BE2C (cell line): Measurements from ENCODE around the gene CDK3.

ENCODE experiments used
- DNase-seq: peaks from one replicate; pipeline ENCODE4 v3.0.0-alpha.2; 2020
- H3K27me3 ChIP-seq: fragments of 250-450 bp; sonication (Bioruptor Pico); 2 replicates; pipeline ENCODE4 v1.5.1; 2020; ENCODE audit warnings: mild to moderate bottlenecking
- H3K36me3 ChIP-seq: fragments of 250-450 bp; sonication (Bioruptor Pico); 2 replicates; pipeline ENCODE4 v1.5.1; 2020; ENCODE audit warnings: mild to moderate bottlenecking
- H3K4me1 ChIP-seq: fragments of 250-450 bp; sonication (Bioruptor Pico); 2 replicates; pipeline ENCODE4 v1.5.1; 2020
- H3K4me3 ChIP-seq: 2 replicates; pipeline ENCODE4 v1.5.1; 2011; ENCODE audit warnings: low read depth, low read length
- H3K9me3 ChIP-seq: fragments of 250-450 bp; sonication (Bioruptor Pico); 2 replicates; pipeline ENCODE4 v1.5.1; 2020
- CTCF ChIP-seq: IDR thresholded peaks from 2 replicates; pipeline ENCODE4 v1.5.1; 2012; ENCODE audit warnings: mild to moderate bottlenecking, low read depth, low read length

CDK3 gene

GRCh38 chr17:76027159-76027839, 26.6 kb downstream of the CDK3 start, which contains the start of gene EVPL:
Gene EVPL (minus strand): TSS chr17:76027306. CDS start chr17:76027198, 108 bp downstream.
- no peak for DNase-seq
- no peak within 1 kb of the TSS for H3K4me3 ChIP-seq
- no peak for TF ChIP-seq CTCF
- H3K36me3 ChIP-seq, result no peaks in the 10 kb centered on the region
- no peaks in the 10 kb centered on the region for H3K27me3 ChIP-seq
- no peaks in the 10 kb centered on the region for H3K9me3 ChIP-seq
- H3K4me1 ChIP-seq, result peaks cover 3% of the 10 kb centered on the region

- no peaks in the 10 kb centered on the region for H3K27me3 ChIP-seq
- no peak overlapping the region for H3K4me3 ChIP-seq
- H3K4me1 ChIP-seq, result peaks cover 3% of the 10 kb centered on the region
- H3K36me3 ChIP-seq, result no peaks in the 10 kb centered on the region
- no peak for DNase-seq
- TF ChIP-seq CTCF, result no peak
- peaks cover 2% of the 10 kb centered on the region; the same call in 1 of the 2 replicates for H3K9me3 ChIP-seq
Measured at GRCh38 chr17:76032073-76032779, 31.6 kb downstream of the CDK3 start.

- no peak for TF ChIP-seq CTCF
- Histone ChIP-seq H3K9me3 (peaks cover 2% of the 10 kb centered on the region; the same call in 1 of the 2 replicates), H3K4me3 (no peak overlapping the region)
Measured at GRCh38 chr17:76032780-76033108, 32.1 kb downstream of the CDK3 start.

GRCh38 chr17:76033139-76033538, 32.5 kb downstream of the CDK3 start:
- H3K4me1 ChIP-seq, result peaks cover 3% of the 10 kb centered on the region
- no peak for TF ChIP-seq CTCF
- no peak overlapping the region for H3K4me3 ChIP-seq
- no peaks in the 10 kb centered on the region for H3K27me3 ChIP-seq
- no peak for DNase-seq
- H3K36me3 ChIP-seq, result peaks cover 4% of the 10 kb centered on the region
- peaks cover 2% of the 10 kb centered on the region; the same call in 1 of the 2 replicates for H3K9me3 ChIP-seq

More at GRCh38 chr17:76032780-76033108, 32.1 kb downstream of the CDK3 start:
- H3K4me1 ChIP-seq, result peaks cover 3% of the 10 kb centered on the region
- no peaks in the 10 kb centered on the region for H3K27me3 ChIP-seq
- no peak for DNase-seq
- H3K36me3 ChIP-seq, result peaks cover under 1% of the 10 kb centered on the region; the same call in 1 of the 2 replicates

- H3K4me1 ChIP-seq, result peaks cover 3% of the 10 kb centered on the region
- DNase-seq, result no peak
- H3K4me3 ChIP-seq, result no peak overlapping the region
- TF ChIP-seq CTCF, result no peak
- peaks cover 2% of the 10 kb centered on the region; the same call in 1 of the 2 replicates for H3K9me3 ChIP-seq
- H3K36me3 ChIP-seq, result peaks cover 20% of the 10 kb centered on the region
- H3K27me3 ChIP-seq, result no peaks in the 10 kb centered on the region
Measured at GRCh38 chr17:76034428-76035350, 34.0 kb downstream of the CDK3 start.
